ENCODE measurements around the gene PDS5A. TPM values are rescaled to one million over a fixed set of nuclear protein-coding genes. Genes with fewer than 3 reads are reported as not detected.
"Not testable (repeated sequence)": the region's sequence is repeated elsewhere in the genome, so short reads cannot be mapped to it uniquely, and the experiment has no call there.

PDS5A gene
- total RNA-seq, 1 donor from 2014 or later: 66.0 TPM

GRCh38 chr4:39812500-39812899, 165.2 kb downstream of the PDS5A start:
- H3K27me3 Mint-ChIP-seq (ENCODE audit: unreplicated experiment): peaks cover 11% of the 10 kb centered on the region
- no peak for TF ChIP-seq CTCF (IDR thresholded peaks at IDR 0.05; ENCODE audit: partially characterized antibody, unreplicated experiment)
- DNase-seq: no peak
- no peak overlapping the region for H3K27ac Mint-ChIP-seq (ENCODE audit: unreplicated experiment)
- peaks cover 10% of the 10 kb centered on the region for H3K9me3 Mint-ChIP-seq (ENCODE audit: unreplicated experiment)
- no peak overlapping the region for H3K4me3 Mint-ChIP-seq (ENCODE audit: unreplicated experiment)
- H3K36me3 Mint-ChIP-seq (ENCODE audit: unreplicated experiment): peaks cover 4% of the 10 kb centered on the region
- H3K4me1 Mint-ChIP-seq (ENCODE audit: low read depth, unreplicated experiment): no peaks in the 10 kb centered on the region

- peaks cover 4% of the 10 kb centered on the region for H3K36me3 Mint-ChIP-seq (ENCODE audit: unreplicated experiment)
- no peak overlapping the region for H3K4me3 Mint-ChIP-seq (ENCODE audit: unreplicated experiment)
- no peak overlapping the region for H3K27ac Mint-ChIP-seq (ENCODE audit: unreplicated experiment)
- H3K9me3 Mint-ChIP-seq (ENCODE audit: unreplicated experiment): peaks cover 6% of the 10 kb centered on the region
- peaks cover 5% of the 10 kb centered on the region for H3K27me3 Mint-ChIP-seq (ENCODE audit: unreplicated experiment)
- H3K4me1 Mint-ChIP-seq (ENCODE audit: low read depth, unreplicated experiment): no peaks in the 10 kb centered on the region
- DNase-seq: no peak
- TF ChIP-seq CTCF (IDR thresholded peaks at IDR 0.05; ENCODE audit: partially characterized antibody, unreplicated experiment): no peak
Observed at GRCh38 chr4:39808231-39808749, 169.4 kb downstream of the PDS5A start.

- Mint-ChIP-seq H3K4me3 (ENCODE audit: unreplicated experiment) (no peak overlapping the region), H3K36me3 (ENCODE audit: unreplicated experiment) (no peaks in the 10 kb centered on the region), H3K9me3 (ENCODE audit: unreplicated experiment) (peaks cover 4% of the 10 kb centered on the region), H3K27me3 (ENCODE audit: unreplicated experiment) (peaks cover 2% of the 10 kb centered on the region), H3K4me1 (ENCODE audit: low read depth, unreplicated experiment) (no peaks in the 10 kb centered on the region), H3K27ac (ENCODE audit: unreplicated experiment) (no peak overlapping the region)
- DNase-seq: no peak
- TF ChIP-seq CTCF (IDR thresholded peaks at IDR 0.05; ENCODE audit: partially characterized antibody, unreplicated experiment): no peak
Observed at GRCh38 chr4:39802005-39802404, 175.7 kb downstream of the PDS5A start.

GRCh38 chr4:39792976-39793375, 184.7 kb downstream of the PDS5A start:
- H3K4me3 Mint-ChIP-seq (ENCODE audit: unreplicated experiment); H3K27me3 Mint-ChIP-seq (ENCODE audit: unreplicated experiment); H3K27ac Mint-ChIP-seq (ENCODE audit: unreplicated experiment); H3K36me3 Mint-ChIP-seq (ENCODE audit: unreplicated experiment); DNase-seq; H3K9me3 Mint-ChIP-seq (ENCODE audit: unreplicated experiment); H3K4me1 Mint-ChIP-seq (ENCODE audit: low read depth, unreplicated experiment): not testable (repeated sequence)

GRCh38 chr4:39792529-39792928, 185.2 kb downstream of the PDS5A start:
- H3K4me1 Mint-ChIP-seq (ENCODE audit: low read depth, unreplicated experiment): no peaks in the 10 kb centered on the region
- no peaks in the 10 kb centered on the region for H3K36me3 Mint-ChIP-seq (ENCODE audit: unreplicated experiment)
- H3K27ac Mint-ChIP-seq (ENCODE audit: unreplicated experiment): no peak overlapping the region
- H3K4me3 Mint-ChIP-seq (ENCODE audit: unreplicated experiment): no peak overlapping the region
- peaks cover 1% of the 10 kb centered on the region for H3K9me3 Mint-ChIP-seq (ENCODE audit: unreplicated experiment)
- H3K27me3 Mint-ChIP-seq (ENCODE audit: unreplicated experiment): no peaks in the 10 kb centered on the region
- no peak for TF ChIP-seq CTCF (IDR thresholded peaks at IDR 0.05; ENCODE audit: partially characterized antibody, unreplicated experiment)
- DNase-seq: no peak
